Stomach (tissue), 9 donors: ENCODE measurements around the gene SNX6. TPM values are rescaled to one million over a fixed set of nuclear protein-coding genes. Genes with fewer than 3 reads are reported as not detected.

Source experiments
- DNase-seq, 2 donors: peaks; one replicate each; pipeline versions ENCODE4 v3.0.0 to v3.0.0-alpha.2; 2013 to 2019
- H3K27ac ChIP-seq, 5 donors: fragments of 200-600 bp in 4 of 5; sonication (generic) in 4 of 5; one replicate each; pipeline ENCODE4 v1.5.1; 2013 to 2019; ENCODE audit warnings: mild to moderate bottlenecking in 1 of 5, moderate library complexity in 1 of 5
- H3K27me3 ChIP-seq, 3 donors: fragments of 200-600 bp; sonication (generic); one replicate each; pipeline ENCODE4 v1.5.1; 2017 to 2019; ENCODE audit warnings: mixed run types in 1 of 3
- H3K36me3 ChIP-seq, 4 donors: fragments of 200-600 bp; sonication (generic); 1 replicate in 3 of 4; 2 replicates in 1 of 4; pipeline ENCODE4 v1.5.1; 2016 to 2019
- H3K4me1 ChIP-seq, 4 donors: fragments of 200-600 bp; sonication (generic); one replicate each; pipeline ENCODE4 v1.5.1; 2016 to 2019
- H3K4me3 ChIP-seq, 4 donors: fragments of 200-600 bp; sonication (generic) in 3 of 4; one replicate each; pipeline ENCODE4 v1.5.1; 2016 to 2019; ENCODE audit warnings: mild to moderate bottlenecking in 1 of 4
- H3K9me3 ChIP-seq, 4 donors: fragments of 200-600 bp; sonication (generic); one replicate each; pipeline ENCODE4 v1.5.1; 2016 to 2019
- EP300 ChIP-seq: sonication (generic); formaldehyde crosslinking; IDR thresholded peaks from one replicate; pipeline ENCODE4 v1.6.1; 2017; ENCODE audit warnings: antibody characterized with exemption
- POLR2A ChIP-seq, 4 donors: fragments of 450-650 bp; IDR thresholded peaks; one replicate each; pipeline ENCODE4 v1.6.1; 2016; ENCODE audit warnings: antibody characterized with exemption in 4 of 4, control low read depth in 2 of 4, mild to moderate bottlenecking in 1 of 4, moderate library complexity in 1 of 4
- POLR2AphosphoS5 ChIP-seq, 3 donors: sonication (generic); formaldehyde crosslinking; IDR thresholded peaks; one replicate each; pipeline ENCODE4 v1.6.1; 2016; ENCODE audit warnings: antibody characterized with exemption in 3 of 3
- WGBS, 5 donors: extraction: QIAGEN DNeasy Blood & Tissue Kit in 3 of 5; methylation state at CpG; one replicate each; pipeline versions ENCODE4 v1.1.5 to v1.1.7; 2013 to 2018; 5-methylcytosine and 5-hydroxymethylcytosine counted together
- intact Hi-C: fragments of 100-400 bp; cut with DNase I; formaldehyde crosslinking; loops from one replicate; pipeline ENCODE4 v1.15.1; 2023; ENCODE audit warnings: low total_unique reads
- polyA plus RNA-seq, 3 donors: library from polyadenylated mRNA; stranded (reverse); fragments of 200-250 nt; gene quantifications; one replicate each; pipeline ENCODE4 v1.2.3, GENCODE V29; 2013
- total RNA-seq, 5 donors: library from RNA; depleted of rRNA; stranded (reverse); fragments of >200 nt; gene quantifications; one replicate each; pipeline versions ENCODE4 v1.1.0 to v1.2.3, GENCODE V29; 2014 to 2016
- TF ChIP-seq, protein P1 (sequence below), 7 experiments: fragments of 450-650 bp in 4 of 7; fragments of 200-600 bp in 3 of 7; sonication (generic) in 3 of 7; IDR thresholded peaks; one replicate each; pipeline ENCODE4 v1.5.1; 2016 to 2019; ENCODE audit warnings: antibody characterized with exemption in 7 of 7, control low read depth in 2 of 7, mild to moderate bottlenecking in 1 of 7
- donor health status: healthy with polysubstance abuse.
- donor health status: Bipolar disorder and iron deficiency.
- donor health status: healthy.

SNX6 gene
- total and polyA plus RNA-seq, 8 donors, result 23.7 to 124 (median 45.2) TPM

DNA sequence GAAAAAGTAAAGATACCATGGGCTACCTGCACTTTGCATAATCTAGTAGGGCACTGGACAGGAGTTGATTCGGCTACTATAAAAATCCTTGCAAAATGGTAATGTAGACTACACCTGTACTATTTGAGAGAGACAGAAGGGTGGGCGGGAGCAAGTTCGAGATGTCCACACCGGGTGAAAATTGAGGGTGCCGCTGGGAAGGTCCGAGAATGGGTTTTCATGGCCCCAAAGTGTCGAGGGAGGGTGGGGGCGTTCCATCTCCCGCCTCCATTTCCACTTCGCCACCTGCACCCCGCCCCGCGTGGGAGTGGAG, 648 bp downstream of the SNX6 start:
- Histone ChIP-seq H3K27ac (peak overlapping the region; percentile 95 to 98 (median 98)), H3K4me1 (peaks cover 11 to 52% (median 24%) of the 10 kb centered on the region in 4 donors), H3K4me3 (peak overlapping the region; percentile 87 to 98 (median 92)), H3K36me3 (peaks cover 0 to 13% (median 8%) of the 10 kb centered on the region in 4 donors), H3K27me3 (no peaks in the 10 kb centered on the region), H3K9me3 (no peaks in the 10 kb centered on the region)
- 0 to 3% (median 0%) methylated on average over 13 of the region's 13 CpGs for WGBS, 5 donors
- no peak for DNase-seq
- intact Hi-C loops, result no loop called here
- TF ChIP-seq, protein P1, sequence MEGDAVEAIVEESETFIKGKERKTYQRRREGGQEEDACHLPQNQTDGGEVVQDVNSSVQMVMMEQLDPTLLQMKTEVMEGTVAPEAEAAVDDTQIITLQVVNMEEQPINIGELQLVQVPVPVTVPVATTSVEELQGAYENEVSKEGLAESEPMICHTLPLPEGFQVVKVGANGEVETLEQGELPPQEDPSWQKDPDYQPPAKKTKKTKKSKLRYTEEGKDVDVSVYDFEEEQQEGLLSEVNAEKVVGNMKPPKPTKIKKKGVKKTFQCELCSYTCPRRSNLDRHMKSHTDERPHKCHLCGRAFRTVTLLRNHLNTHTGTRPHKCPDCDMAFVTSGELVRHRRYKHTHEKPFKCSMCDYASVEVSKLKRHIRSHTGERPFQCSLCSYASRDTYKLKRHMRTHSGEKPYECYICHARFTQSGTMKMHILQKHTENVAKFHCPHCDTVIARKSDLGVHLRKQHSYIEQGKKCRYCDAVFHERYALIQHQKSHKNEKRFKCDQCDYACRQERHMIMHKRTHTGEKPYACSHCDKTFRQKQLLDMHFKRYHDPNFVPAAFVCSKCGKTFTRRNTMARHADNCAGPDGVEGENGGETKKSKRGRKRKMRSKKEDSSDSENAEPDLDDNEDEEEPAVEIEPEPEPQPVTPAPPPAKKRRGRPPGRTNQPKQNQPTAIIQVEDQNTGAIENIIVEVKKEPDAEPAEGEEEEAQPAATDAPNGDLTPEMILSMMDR (IDR thresholded peaks at IDR 0.05), result no peak
- no peak for TF ChIP-seq EP300
- no peak for TF ChIP-seq POLR2AphosphoS5 (IDR thresholded peaks at IDR 0.05)
- no peak for TF ChIP-seq POLR2A (IDR thresholded peaks at IDR 0.05)

DNA sequence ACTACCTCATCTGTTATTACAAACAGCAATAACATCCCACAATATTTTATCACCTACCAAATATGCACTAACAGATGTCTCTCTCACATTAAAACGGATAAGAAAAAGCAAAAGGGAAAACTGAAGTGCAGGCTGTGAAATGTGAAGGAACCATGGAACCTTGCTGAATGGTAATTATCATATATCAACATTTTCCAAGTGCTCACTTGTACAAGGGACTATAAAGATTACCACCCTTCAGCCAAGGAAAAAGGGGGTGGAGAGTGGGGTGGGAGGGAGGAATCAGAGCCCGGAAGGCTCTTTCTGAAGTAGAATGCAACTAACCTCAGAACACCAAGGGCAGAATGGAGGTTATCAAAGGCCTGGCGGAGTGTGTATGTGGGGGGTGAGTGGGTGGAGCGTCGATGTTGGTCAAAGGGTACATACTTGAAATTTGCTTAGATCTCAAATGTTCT, 1.2 kb downstream of the SNX6 start:
- 9 to 20% (median 10%) methylated on average over 5 of the region's 5 CpGs for WGBS, 5 donors
- H3K4me3 ChIP-seq, result peak overlapping the region; percentile 87 to 98 (median 92)
- H3K9me3 ChIP-seq, result no peaks in the 10 kb centered on the region

DNA sequence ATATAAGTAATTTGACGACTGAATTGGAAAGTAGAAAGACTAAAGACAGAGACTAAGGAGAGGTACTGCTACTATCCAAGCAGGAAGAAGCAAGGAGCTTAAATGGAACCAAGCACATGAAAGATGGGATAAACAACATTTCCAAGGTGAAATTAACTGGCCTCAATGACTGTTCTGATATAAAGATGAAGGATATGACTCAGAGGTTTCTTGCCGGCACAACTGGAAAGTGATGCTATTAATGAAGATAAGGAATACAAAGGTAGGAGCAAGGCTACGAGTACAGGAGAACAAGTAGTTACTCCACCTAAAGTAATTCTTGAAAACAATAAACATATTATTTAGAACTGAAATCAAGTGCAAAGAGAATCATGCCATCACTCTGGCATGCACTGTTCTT, 6.4 kb downstream of the SNX6 start:
- intact Hi-C loops, result no loop called here
- Histone ChIP-seq H3K9me3 (no peaks in the 10 kb centered on the region), H3K4me1 (peaks cover 11 to 77% (median 37%) of the 10 kb centered on the region in 4 donors), H3K27me3 (no peaks in the 10 kb centered on the region), H3K27ac (no peak overlapping the region), H3K4me3 (no peak overlapping the region), H3K36me3 (peaks cover under 1 to 63% (median 44%) of the 10 kb centered on the region in 4 donors)
- TF ChIP-seq POLR2AphosphoS5 (IDR thresholded peaks at IDR 0.05) (no peak), POLR2A (IDR thresholded peaks at IDR 0.05) (no peak), EP300 (no peak)
- TF ChIP-seq, protein P1 (IDR thresholded peaks at IDR 0.05), result no peak
- WGBS, 5 donors, result 50 to 64% (median 60%) methylated on average over 3 of the region's 3 CpGs
- no peak for DNase-seq

More for the DNA sequence above, 1.2 kb downstream of the SNX6 start:
- Histone ChIP-seq H3K4me1 (peaks cover 17 to 58% (median 28%) of the 10 kb centered on the region in 4 donors), H3K27me3 (no peaks in the 10 kb centered on the region), H3K36me3 (peaks cover 0 to 19% (median 12%) of the 10 kb centered on the region in 4 donors), H3K27ac (peak overlapping the region in 4 of 5 donors; percentile 97 to 98 (median 98))
- peak; percentile 37 to 83 for DNase-seq
- TF ChIP-seq, protein P1 (IDR thresholded peaks at IDR 0.05), result no peak
- TF ChIP-seq POLR2A (IDR thresholded peaks at IDR 0.05) (no peak), EP300 (no peak), POLR2AphosphoS5 (IDR thresholded peaks at IDR 0.05) (no peak)
- intact Hi-C loops, result no loop called here

DNA sequence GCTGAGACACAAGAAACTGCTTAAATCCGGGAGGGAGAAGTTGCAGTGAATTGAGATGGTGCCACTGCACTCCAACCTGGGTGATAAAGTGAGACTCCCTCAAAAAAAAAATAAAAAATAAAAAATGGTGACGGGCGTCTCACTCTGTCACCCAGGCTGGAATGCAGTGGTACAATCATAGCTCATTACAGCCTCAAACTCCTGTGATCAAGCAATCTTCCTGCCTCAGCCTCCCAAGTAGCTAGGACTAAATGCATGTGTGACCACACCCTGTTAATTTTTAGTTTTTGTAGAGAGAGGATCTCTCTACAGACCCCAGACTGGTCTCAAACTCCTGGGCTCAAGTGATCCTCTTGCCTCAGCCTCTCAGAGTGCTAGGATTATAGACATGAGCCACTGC, 9.1 kb downstream of the SNX6 start:
- Histone ChIP-seq H3K27me3 (no peaks in the 10 kb centered on the region), H3K4me3 (no peak overlapping the region), H3K27ac (no peak overlapping the region), H3K36me3 (peaks cover 12 to 86% (median 58%) of the 10 kb centered on the region in 4 donors), H3K4me1 (peaks cover 3 to 55% (median 28%) of the 10 kb centered on the region in 4 donors), H3K9me3 (no peaks in the 10 kb centered on the region)
- 63 to 92% (median 80%) methylated on average over 3 of the region's 3 CpGs for WGBS, 5 donors
- intact Hi-C loops, result no loop called here
- TF ChIP-seq EP300, result no peak
- TF ChIP-seq, protein P1 (IDR thresholded peaks at IDR 0.05), result no peak
- no peak for TF ChIP-seq POLR2AphosphoS5 (IDR thresholded peaks at IDR 0.05)
- no peak for TF ChIP-seq POLR2A (IDR thresholded peaks at IDR 0.05)
- DNase-seq, result no peak
